Hepatocyte (in vitro differentiated cells): ENCODE measurements around the gene LDLRAD4. TPM values are rescaled to one million over a fixed set of nuclear protein-coding genes. Genes with fewer than 3 reads are reported as not detected.

Source experiments
- DNase-seq: peaks from one replicate; pipeline ENCODE4 v3.0.0-alpha.2; 2016; ENCODE audit warnings: low spot score
- H2AFZ ChIP-seq: fragments of 200-600 bp; sonication (generic); 2 replicates; pipeline ENCODE4 v1.6.0; 2016; ENCODE audit warnings: antibody characterized with exemption, mild to moderate bottlenecking
- H3K27ac ChIP-seq: fragments of 200-600 bp; sonication (generic); 2 replicates; pipeline ENCODE4 v1.5.1; 2016; ENCODE audit warnings: mild to moderate bottlenecking
- H3K27me3 ChIP-seq: fragments of 200-600 bp; sonication (generic); 2 replicates; pipeline ENCODE4 v1.6.1; 2016
- H3K36me3 ChIP-seq: fragments of 200-600 bp; sonication (generic); replicated peaks from 2 replicates; pipeline ENCODE4 v1.5.1; 2016; ENCODE audit warnings: low read depth; ENCODE audit not compliant: insufficient read depth
- H3K4me1 ChIP-seq: fragments of 200-600 bp; sonication (generic); 2 replicates; pipeline ENCODE4 v1.5.1; 2016; ENCODE audit warnings: mild to moderate bottlenecking, moderate library complexity; ENCODE audit not compliant: insufficient read depth
- H3K4me2 ChIP-seq: fragments of 200-600 bp; sonication (generic); 2 replicates; pipeline ENCODE4 v1.6.0; 2016
- H3K4me3 ChIP-seq: fragments of 200-600 bp; sonication (generic); 2 replicates; pipeline ENCODE4 v1.5.1; 2016; ENCODE audit warnings: mild to moderate bottlenecking
- H3K79me2 ChIP-seq: fragments of 200-600 bp; sonication (generic); 2 replicates; pipeline ENCODE4 v1.6.0; 2017; ENCODE audit warnings: mild to moderate bottlenecking
- H3K9me2 ChIP-seq: fragments of 200-600 bp; sonication (generic); replicated peaks from 2 replicates; pipeline ENCODE4 v1.6.0; 2017; ENCODE audit warnings: mild to moderate bottlenecking; ENCODE audit not compliant: insufficient read depth
- H3K9me3 ChIP-seq: fragments of 200-600 bp; sonication (generic); 2 replicates; pipeline ENCODE4 v1.5.1; 2016; ENCODE audit warnings: low read depth, mild to moderate bottlenecking
- H4K20me1 ChIP-seq: fragments of 200-600 bp; sonication (generic); 2 replicates; pipeline ENCODE4 v1.6.0; 2016; ENCODE audit warnings: mild to moderate bottlenecking; ENCODE audit not compliant: insufficient read depth, poor library complexity, severe bottlenecking
- EZH2 ChIP-seq: fragments of 200-600 bp; sonication (generic); IDR thresholded peaks from 2 replicates; pipeline ENCODE4 v1.6.1; 2016; ENCODE audit warnings: antibody characterized with exemption, mild to moderate bottlenecking, borderline replicate concordance
- EZH2phosphoT487 ChIP-seq: fragments of 200-600 bp; sonication (generic); IDR thresholded peaks from one replicate; pipeline ENCODE4 v1.6.1; 2018; ENCODE audit warnings: antibody characterized with exemption, mild to moderate bottlenecking, low read depth, moderate library complexity; ENCODE audit not compliant: unreplicated experiment, severe bottlenecking
- WGBS: methylation state at CpG from one replicate; pipeline ENCODE4 v1.1.6; 2016; ENCODE audit warnings: low lambda C conversion rate; ENCODE audit errors: missing lambda C conversion rate; 5-methylcytosine and 5-hydroxymethylcytosine counted together
- polyA plus RNA-seq: library from polyadenylated mRNA; unstranded; fragments of >200 nt; fragmentation: Nextera tagmentation; extraction: Ambion mirVana; gene quantifications from 2 replicates; pipeline ENCODE4 v1.2.1, GENCODE V29; 2016
- total RNA-seq: library from RNA; depleted of rRNA; stranded (reverse); fragments of >200 nt; gene quantifications from 2 replicates; pipeline ENCODE4 v1.2.3, GENCODE V29; 2014
- TF ChIP-seq, protein P1 (sequence below): fragments of 200-600 bp; sonication (generic); IDR thresholded peaks from 2 replicates; pipeline ENCODE4 v1.5.1; 2016; ENCODE audit warnings: antibody characterized with exemption, mild to moderate bottlenecking; ENCODE audit not compliant: poor library complexity

The LDLRAD4 gene
- total and polyA plus RNA-seq, 2 experiments from 2014 or later: 15.1 to 29.0 TPM

DNA sequence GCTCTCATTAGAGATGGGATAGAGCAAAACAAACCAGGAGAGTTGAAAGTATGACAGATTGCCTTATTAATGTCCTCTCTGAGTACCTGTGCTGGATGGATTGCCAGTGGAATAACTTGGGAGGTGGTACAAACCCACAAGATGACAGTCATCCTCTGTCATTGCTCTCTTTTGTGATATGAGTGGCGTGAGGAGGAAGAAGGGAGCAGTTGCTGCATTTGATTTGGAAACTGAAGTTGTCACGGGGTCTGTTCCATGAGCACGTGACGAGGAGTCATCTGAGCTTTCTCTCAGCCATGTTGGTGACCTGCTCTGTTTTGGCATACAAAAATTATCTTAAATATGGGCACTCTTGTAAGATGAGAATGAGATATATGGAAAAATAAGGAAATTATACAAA, 302.9 kb downstream of the LDLRAD4 start:
- Histone ChIP-seq H4K20me1 (no peaks in the 10 kb centered on the region), H3K27me3 (no peaks in the 10 kb centered on the region), H3K36me3 (no peaks in the 10 kb centered on the region), H3K4me3 (no peak overlapping the region), H2AFZ (no peak overlapping the region), H3K4me1 (no peaks in the 10 kb centered on the region), H3K27ac (no peak overlapping the region), H3K9me3 (no peaks in the 10 kb centered on the region), H3K79me2 (no peaks in the 10 kb centered on the region), H3K4me2 (no peak overlapping the region), H3K9me2 (no peaks in the 10 kb centered on the region)
- no peak for DNase-seq
- TF ChIP-seq EZH2phosphoT487: no peak
- TF ChIP-seq, protein P1, sequence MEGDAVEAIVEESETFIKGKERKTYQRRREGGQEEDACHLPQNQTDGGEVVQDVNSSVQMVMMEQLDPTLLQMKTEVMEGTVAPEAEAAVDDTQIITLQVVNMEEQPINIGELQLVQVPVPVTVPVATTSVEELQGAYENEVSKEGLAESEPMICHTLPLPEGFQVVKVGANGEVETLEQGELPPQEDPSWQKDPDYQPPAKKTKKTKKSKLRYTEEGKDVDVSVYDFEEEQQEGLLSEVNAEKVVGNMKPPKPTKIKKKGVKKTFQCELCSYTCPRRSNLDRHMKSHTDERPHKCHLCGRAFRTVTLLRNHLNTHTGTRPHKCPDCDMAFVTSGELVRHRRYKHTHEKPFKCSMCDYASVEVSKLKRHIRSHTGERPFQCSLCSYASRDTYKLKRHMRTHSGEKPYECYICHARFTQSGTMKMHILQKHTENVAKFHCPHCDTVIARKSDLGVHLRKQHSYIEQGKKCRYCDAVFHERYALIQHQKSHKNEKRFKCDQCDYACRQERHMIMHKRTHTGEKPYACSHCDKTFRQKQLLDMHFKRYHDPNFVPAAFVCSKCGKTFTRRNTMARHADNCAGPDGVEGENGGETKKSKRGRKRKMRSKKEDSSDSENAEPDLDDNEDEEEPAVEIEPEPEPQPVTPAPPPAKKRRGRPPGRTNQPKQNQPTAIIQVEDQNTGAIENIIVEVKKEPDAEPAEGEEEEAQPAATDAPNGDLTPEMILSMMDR: no peak
- WGBS: 93% methylated on average over 4 of the region's 4 CpGs

DNA sequence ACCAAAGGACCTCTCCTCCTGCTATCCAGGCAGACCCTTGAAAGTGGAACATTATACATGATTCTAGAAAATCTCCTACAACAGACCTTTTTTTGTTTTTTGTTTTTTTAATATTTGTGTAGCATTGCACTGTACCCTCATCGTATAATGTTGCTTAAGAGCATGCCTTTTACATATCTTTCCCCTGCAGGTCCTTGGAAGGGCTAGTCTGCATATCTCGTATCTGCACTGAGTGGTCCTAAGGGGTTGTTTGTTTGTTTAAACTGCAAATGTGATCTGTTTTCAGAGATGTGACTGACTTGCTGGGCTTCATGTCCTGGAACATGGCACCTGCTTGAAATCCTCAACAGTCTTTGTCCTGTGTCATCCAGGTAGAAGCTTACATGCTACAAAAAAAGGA, 303.7 kb downstream of the LDLRAD4 start:
- Histone ChIP-seq H3K27ac (no peak overlapping the region), H3K9me2 (no peaks in the 10 kb centered on the region), H3K4me1 (no peaks in the 10 kb centered on the region), H3K27me3 (no peaks in the 10 kb centered on the region), H3K36me3 (no peaks in the 10 kb centered on the region), H3K4me3 (no peak overlapping the region), H2AFZ (no peak overlapping the region), H3K4me2 (no peak overlapping the region), H4K20me1 (no peaks in the 10 kb centered on the region), H3K79me2 (no peaks in the 10 kb centered on the region), H3K9me3 (no peaks in the 10 kb centered on the region)
- TF ChIP-seq, protein P1: no peak
- TF ChIP-seq EZH2 (no peak), EZH2phosphoT487 (no peak)
- no peak for DNase-seq
- WGBS: 77% methylated on average over 2 of the region's 2 CpGs

GRCh38 chr18:13522861-13523660, 304.5 kb downstream of the LDLRAD4 start:
- no peaks in the 10 kb centered on the region for H3K9me3 ChIP-seq
- H4K20me1 ChIP-seq: no peaks in the 10 kb centered on the region
- H3K27me3 ChIP-seq: no peaks in the 10 kb centered on the region
- no peak overlapping the region for H2AFZ ChIP-seq
- no peak for DNase-seq
- no peak overlapping the region for H3K4me3 ChIP-seq
- no peaks in the 10 kb centered on the region for H3K36me3 ChIP-seq
- no peak overlapping the region for H3K4me2 ChIP-seq
- no peaks in the 10 kb centered on the region for H3K9me2 ChIP-seq
- H3K4me1 ChIP-seq: no peaks in the 10 kb centered on the region
- no peak for TF ChIP-seq EZH2
- TF ChIP-seq, protein P1: no peak
- no peak for TF ChIP-seq EZH2phosphoT487
- no peak overlapping the region for H3K27ac ChIP-seq
- WGBS: 85% methylated on average over 15 of the region's 15 CpGs
- H3K79me2 ChIP-seq: no peaks in the 10 kb centered on the region
